Skin epidermis (tissue), 12 donors: ENCODE measurements around the gene AURKB.

Experiments used
- H3K27ac ChIP-seq, 21 experiments: fragments of 200-600 bp; sonication (generic) in 11 of 21; one replicate each; pipeline ENCODE4 v1.5.0; 2020; ENCODE audit warnings: mild to moderate bottlenecking in 3 of 21, inconsistent platforms in 2 of 21, moderate library complexity in 2 of 21
- H3K4me3 ChIP-seq, 7 experiments: fragments of 200-600 bp; sonication (generic) in 2 of 7; one replicate each; pipeline ENCODE4 v1.5.0; 2020; ENCODE audit warnings: inconsistent platforms in 2 of 7, mild to moderate bottlenecking in 2 of 7, moderate library complexity in 1 of 7

AURKB gene

GRCh38 chr17:8166731-8167130 lies 43.6 kb downstream of the AURKB start:
- peak overlapping the region in 11 of 21 experiments; percentile 4 to 61 (median 52) for H3K27ac ChIP-seq
- H3K4me3 ChIP-seq = no peak overlapping the region

- H3K27ac ChIP-seq = peak overlapping the region in 20 of 21 experiments; percentile 55 to 100 (median 99)
- no peak overlapping the region for H3K4me3 ChIP-seq
Observed at GRCh38 chr17:8164815-8165131, 45.6 kb downstream of the AURKB start.

- H3K27ac ChIP-seq = peak overlapping the region in 20 of 21 experiments; percentile 55 to 100 (median 99)
- peak overlapping the region in 1 of 7 experiments; percentile 94 for H3K4me3 ChIP-seq
Observed at GRCh38 chr17:8163978-8164814, 46.2 kb downstream of the AURKB start.

GRCh38 chr17:8162997-8163977 lies 47.1 kb downstream of the AURKB start:
- Histone ChIP-seq H3K4me3 (peak overlapping the region; percentile 73 to 99 (median 94)), H3K27ac (peak overlapping the region; percentile 88 to 100 (median 99))

GRCh38 chr17:8162233-8162996 lies 48.0 kb downstream of the AURKB start, which contains the start of gene VAMP2:
TSS of gene VAMP2 (minus strand) at chr17:8162948. CDS start at chr17:8162879, 69 bp downstream.
- Histone ChIP-seq H3K27ac (peak within 1 kb of the TSS; percentile 88 to 100 (median 99)), H3K4me3 (peak within 1 kb of the TSS; percentile 73 to 99 (median 94))

- peak overlapping the region; percentile 88 to 100 (median 99) for H3K27ac ChIP-seq
- H3K4me3 ChIP-seq = peak overlapping the region; percentile 73 to 99 (median 94)
Observed at GRCh38 chr17:8161289-8162232, 48.8 kb downstream of the AURKB start.

GRCh38 chr17:8160741-8161221 lies 49.6 kb downstream of the AURKB start:
- Histone ChIP-seq H3K27ac (peak overlapping the region in 12 of 21 experiments; percentile 11 to 100 (median 98)), H3K4me3 (peak overlapping the region in 1 of 7 experiments; percentile 73)

- peak overlapping the region in 6 of 21 experiments; percentile 58 to 100 (median 98) for H3K27ac ChIP-seq
Observed at GRCh38 chr17:8160224-8160577, 50.2 kb downstream of the AURKB start.

GRCh38 chr17:8159459-8160223 lies 50.7 kb downstream of the AURKB start:
- H3K4me3 ChIP-seq = no peak overlapping the region
- peak overlapping the region in 9 of 21 experiments; percentile 7 to 99 (median 38) for H3K27ac ChIP-seq

More at GRCh38 chr17:8160224-8160577, 50.2 kb downstream of the AURKB start:
- H3K4me3 ChIP-seq = no peak overlapping the region

GRCh38 chr17:8159032-8159400 lies 51.4 kb downstream of the AURKB start:
- H3K27ac ChIP-seq = peak overlapping the region in 7 of 21 experiments; percentile 22 to 97 (median 41)
- no peak overlapping the region for H3K4me3 ChIP-seq

- Histone ChIP-seq H3K27ac (peak overlapping the region in 16 of 21 experiments; percentile 8 to 98 (median 64)), H3K4me3 (no peak overlapping the region)
Observed at GRCh38 chr17:8158267-8159031, 51.9 kb downstream of the AURKB start.

- H3K4me3 ChIP-seq = peak overlapping the region; percentile 43 to 96 (median 57)
- H3K27ac ChIP-seq = peak overlapping the region; percentile 78 to 100 (median 95)
Observed at GRCh38 chr17:8156246-8156992, 54.0 kb downstream of the AURKB start.

- H3K27ac ChIP-seq = peak overlapping the region; percentile 78 to 100 (median 95)
- H3K4me3 ChIP-seq = peak overlapping the region; percentile 43 to 96 (median 57)
Observed at GRCh38 chr17:8155996-8156245, 54.5 kb downstream of the AURKB start.

GRCh38 chr17:8155231-8155995 lies 55.0 kb downstream of the AURKB start:
- H3K27ac ChIP-seq = peak overlapping the region; percentile 78 to 100 (median 95)
- peak overlapping the region; percentile 43 to 96 (median 57) for H3K4me3 ChIP-seq
